HG03103 (cell line): ENCODE measurements around the gene DAND5.
"Not testable (repeated sequence)": the region's sequence is repeated elsewhere in the genome, so short reads cannot be mapped to it uniquely, and the experiment has no call there.

Source experiments
- ATAC-seq: cut with Tn5 transposase; IDR thresholded peaks from one replicate; pipeline ENCODE4 v1.9.1; 2021; ENCODE audit warnings: low read depth; ENCODE audit not compliant: unreplicated experiment

The DAND5 gene

GRCh38 chr19:12959481-12959880 lies 9.9 kb upstream of the DAND5 start:
- no peak for ATAC-seq

DNA sequence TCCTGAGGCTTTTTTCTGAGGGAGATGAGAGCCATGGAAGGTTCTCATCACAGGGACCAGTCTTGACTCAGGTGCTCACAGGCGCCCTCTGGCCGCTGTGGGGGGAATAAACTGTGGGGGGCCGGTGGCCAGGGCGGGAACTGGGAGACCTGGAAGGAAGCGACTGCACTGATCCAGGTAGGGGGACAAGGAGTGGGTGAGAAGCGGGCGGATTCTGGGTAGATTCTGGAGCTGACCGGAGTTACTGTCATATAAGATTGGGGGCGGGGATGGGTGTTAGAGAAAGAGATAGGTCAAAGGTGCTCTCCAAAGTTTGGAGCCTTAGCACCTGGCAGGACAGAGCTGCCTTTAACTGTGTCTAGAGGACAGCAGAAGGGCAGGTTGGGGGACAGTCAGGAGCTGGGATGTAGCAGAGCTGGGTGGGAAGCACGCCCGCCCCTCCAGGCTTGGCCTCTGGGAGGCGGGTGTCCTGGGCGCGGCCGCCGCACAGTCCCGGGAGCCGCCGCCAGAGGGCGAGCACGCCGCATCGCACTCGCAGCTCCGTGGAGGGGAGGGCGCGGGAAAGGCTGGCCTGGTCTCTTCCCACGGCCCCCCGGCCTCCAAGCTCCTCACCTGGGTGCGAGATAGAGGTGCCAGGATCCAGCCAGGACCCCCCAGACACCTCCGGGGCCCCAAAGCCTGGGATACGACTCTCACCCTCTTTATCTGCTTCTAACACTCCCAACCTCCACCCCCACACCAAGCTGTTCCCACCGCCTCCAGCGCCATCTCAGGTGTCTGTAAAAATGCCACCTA lies 4.2 kb upstream of the DAND5 start:
- no peak for ATAC-seq

GRCh38 chr19:12965812-12966135 lies 3.6 kb upstream of the DAND5 start:
- no peak for ATAC-seq

- no peak for ATAC-seq
Observed at GRCh38 chr19:12967907-12968306, 1.5 kb upstream of the DAND5 start.

DNA sequence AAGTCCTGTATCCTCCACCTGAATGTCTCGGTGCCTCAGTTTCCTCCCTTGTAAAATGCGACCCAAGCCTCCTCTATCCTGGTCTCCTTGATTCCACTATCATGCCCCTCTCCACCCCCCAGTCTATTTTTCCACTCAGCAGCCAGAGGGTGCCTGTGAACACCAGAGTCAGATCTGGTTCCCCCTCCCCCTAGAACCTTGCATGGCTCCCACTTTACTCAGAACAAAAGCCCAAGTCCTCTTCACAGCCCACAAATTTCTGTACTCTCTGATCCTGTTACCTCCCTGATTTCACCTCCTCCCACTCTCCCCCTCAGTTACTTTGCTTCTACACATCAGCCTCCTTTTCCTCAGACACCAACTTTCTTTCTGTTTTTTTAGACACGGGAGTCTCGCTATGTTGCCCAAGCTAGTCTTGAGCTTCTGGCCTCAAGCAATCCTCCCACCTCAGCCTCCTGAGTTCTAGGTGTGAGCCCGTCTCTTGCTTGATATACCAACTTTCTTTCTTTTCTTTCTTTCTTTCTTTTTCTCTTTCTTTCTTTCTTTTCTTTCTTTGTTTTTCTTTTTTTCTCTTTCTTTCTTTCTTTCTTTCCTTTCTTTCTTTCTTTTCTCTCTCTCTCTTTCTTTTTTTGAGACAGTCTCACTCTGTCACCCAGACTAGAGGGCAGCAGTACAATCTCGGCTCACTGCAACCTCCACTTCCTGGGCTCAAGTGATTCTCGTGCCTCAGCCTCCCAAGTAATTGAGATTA lies 869 bp downstream of the DAND5 start:
- ATAC-seq = no peak

GRCh38 chr19:12973236-12973635 lies 3.9 kb downstream of the DAND5 start:
- no peak for ATAC-seq

DNA sequence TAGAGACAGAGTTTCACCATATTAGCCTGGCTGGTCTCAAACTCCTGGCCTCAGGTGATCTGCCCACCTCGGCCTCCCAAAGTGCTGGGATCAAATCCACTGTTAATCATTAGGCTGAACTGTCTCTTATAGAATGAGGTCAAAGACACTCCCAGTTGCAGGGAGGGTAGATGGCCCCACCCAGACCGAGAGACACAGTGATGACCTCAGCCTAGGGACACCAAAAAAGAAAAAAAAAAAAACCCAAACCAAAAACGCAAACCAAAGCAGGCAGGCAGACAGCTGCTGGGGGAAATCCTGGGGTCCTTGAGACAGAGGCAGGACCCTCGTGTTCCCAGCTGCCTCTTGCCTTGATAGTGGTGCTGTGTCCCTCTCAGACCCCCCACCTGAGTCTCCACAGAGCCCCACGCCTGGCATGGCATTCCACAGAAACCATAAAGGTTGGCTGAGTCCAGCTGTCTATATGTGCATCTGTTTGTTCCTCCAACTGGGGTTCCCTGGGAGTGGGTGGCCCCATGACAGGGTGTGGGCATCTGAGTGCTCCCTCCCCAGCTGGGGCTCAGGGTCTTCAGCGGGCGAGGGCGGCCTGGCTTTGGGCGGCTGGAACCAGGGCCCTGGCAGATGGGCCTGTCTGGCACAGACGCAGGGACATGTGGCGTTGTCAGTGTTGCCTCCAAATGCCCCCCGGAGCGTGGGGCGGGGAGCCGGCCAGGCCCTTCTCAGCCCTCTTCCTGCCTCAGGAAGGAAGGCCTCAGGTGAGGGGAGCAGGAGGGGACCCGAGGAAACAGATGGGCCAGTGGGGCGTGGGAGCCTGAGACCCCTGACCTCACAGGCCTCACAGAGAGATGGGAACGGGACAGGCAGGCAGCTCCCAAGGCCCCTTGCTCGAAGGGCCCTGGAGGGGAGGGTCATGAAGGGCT lies 5.2 kb downstream of the DAND5 start:
- ATAC-seq = no peak

DNA sequence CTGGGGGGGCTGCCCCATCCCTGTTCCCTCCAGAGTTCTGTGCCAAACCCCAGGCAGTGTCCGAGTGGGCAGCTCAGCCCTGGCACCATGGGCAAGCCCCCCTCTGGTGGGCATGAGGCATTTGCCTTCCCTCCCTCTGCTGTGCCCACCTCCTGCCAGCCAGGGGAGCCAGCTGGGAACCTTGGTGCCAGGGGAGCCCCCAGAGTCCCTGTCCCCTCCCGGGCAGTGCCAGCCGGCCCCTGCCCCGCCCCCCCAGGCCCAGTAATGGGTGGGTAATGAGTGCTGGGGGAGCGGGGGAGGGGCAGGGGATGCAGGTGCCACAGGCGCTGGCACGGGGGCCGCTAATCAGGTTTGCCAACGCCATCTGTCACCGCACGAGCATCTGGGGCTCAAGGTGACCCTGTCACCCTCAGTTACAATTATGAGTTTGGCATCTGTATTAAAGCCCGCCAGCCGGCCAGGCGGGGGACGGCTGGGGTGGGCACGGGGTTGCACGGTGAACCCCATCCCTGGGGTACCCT lies 5.9 kb downstream of the DAND5 start:
- ATAC-seq = no peak

- ATAC-seq = not testable (repeated sequence)
Observed at GRCh38 chr19:12976109-12976508, 6.7 kb downstream of the DAND5 start.

DNA sequence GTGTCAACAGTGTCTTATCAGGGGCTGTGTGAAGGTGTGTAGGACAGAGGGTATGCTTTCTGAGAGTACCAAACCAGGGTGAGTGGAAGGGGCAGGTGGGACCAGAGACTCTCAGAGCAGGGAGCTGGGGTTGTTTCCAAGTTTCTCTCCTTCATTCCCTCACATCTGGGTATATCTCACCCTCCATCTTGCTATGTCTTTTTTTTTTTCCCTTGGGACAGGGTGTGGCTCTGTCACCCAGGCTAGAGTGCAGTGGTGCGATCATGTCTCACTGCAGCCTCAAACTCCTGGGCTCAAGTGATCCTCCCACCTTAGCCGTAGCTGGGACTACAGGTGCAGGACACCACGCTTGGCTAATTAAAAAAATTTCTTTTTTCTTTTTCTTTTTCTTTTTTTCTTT lies 10.6 kb downstream of the DAND5 start:
- no peak for ATAC-seq

DNA sequence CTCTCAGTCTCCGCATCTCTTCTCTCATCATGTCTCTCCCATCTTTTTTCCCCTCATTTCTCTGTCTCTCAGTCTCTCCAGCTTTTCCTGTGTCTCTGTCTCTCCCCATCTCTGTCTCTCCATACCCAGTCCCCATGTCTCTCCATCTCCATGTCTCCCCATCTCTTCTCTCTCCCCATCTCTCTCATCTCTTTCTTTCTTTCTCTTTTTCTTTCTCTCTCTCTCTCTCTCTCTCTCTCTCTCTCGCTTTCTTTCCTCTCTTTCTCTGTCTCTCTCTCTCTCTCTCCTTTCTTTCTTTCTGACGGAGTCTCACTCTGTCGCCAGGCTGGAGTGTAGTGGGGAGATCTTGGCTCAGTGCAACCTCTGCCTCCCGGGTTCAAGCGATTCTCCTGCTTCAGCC lies 13.3 kb downstream of the DAND5 start:
- ATAC-seq = no peak

DNA sequence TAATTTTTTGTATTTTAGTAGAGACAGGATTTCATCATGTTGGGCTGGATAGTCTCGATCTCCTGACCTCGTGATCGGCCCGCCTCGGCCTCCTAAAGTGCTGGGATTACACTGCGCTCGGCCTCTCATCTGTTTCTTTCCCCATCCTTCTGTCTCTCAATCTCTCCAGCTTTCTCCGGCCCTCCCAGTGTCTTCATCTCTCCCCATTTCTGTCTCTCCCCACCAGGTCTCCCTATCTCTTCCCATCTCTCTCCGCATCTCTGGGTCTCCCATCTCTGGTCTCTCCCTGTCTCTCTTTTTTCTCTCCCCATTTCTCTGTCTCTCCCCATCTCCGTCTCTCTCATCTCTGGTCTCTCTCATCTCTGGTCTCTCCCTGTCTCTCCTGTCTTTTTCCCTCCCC lies 13.7 kb downstream of the DAND5 start:
- no peak for ATAC-seq

GRCh38 chr19:12983542-12984142 lies 14.3 kb downstream of the DAND5 start:
- ATAC-seq = no peak

DNA sequence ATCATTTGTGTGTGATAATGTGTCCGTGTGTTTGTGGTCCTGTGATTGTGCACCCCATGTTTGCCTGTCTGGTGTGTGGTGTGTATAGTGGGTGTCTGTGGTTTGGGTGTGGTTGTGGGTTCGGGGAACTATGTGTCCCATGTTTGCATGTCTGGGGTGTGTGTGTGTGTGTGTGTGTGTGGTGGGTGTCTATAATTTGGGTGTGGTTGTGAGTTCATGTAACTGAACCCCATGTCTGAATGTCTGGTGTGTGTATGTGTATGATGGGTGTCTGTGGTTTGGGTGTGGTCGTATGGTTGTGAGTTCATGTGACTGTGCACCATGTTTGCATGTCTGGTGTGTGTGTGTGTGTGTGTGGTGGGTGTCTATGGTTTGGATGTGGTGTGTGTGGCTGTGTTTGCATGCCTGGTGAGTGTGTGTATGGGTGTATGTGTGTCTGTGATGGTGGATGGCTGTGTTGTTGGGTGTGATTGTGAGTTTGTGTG lies 14.8 kb downstream of the DAND5 start:
- no peak for ATAC-seq

DNA sequence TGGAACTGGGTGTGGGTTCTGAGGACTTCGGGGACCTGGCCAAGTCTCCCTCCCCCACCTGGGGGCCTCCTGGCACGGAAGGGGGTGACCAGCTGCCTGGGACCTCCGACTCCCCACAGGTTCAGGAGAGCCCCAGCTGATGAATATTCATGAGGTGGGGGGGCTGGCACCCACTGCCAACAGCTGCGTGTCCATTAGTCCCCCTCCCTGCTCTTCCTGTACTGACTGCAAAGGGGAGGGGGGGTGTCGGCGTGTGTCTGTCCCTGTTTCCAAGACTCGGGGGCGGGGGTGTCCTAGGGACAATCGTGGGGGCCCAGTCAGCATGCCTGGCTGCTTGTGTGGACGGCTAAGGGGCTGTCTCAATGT lies 15.3 kb downstream of the DAND5 start:
- no peak for ATAC-seq

- ATAC-seq = no peak
Observed at GRCh38 chr19:12985049-12985776, 15.8 kb downstream of the DAND5 start.

DNA sequence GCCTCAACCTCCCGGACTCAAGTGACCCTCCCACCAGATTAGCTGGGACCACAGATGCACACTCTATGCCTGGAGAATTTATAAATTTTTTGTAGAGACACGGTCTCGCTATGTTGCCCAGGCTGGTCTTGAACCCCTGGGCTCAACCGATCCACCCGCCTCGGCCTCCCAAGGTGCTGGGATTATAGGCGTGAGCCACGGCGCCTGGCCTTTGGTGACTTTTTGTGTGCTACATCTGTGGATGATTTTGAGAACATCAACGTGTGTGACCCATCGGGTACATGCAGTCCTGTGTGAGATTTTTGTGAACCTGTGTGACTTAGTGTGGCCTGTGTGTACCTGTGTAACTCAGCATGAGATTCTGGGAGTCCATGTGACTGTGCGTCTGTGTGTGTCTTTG lies 17.4 kb downstream of the DAND5 start:
- ATAC-seq = no peak

DNA sequence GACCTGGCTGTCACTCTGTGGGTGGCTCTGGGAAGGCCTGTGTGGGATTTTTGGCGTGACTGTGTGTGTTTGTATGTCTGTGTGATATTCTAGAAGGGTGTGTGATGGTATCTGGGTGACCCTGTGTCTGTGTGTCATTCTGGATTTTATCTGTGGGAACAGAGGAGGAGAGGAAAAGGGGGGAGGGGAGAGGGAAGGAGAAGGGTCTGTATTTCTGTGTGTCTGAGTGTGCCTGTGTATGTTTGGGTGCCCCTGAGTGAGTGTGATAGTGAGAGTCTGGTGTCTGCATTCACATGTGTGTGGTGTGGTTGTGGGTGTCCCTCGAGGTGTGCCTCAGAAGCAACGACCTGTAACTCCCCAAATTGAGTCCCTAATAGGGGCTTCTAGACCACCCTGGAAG lies 17.8 kb downstream of the DAND5 start:
- no peak for ATAC-seq

GRCh38 chr19:12987781-12988180 lies 18.4 kb downstream of the DAND5 start:
- no peak for ATAC-seq

GRCh38 chr19:12990431-12990830 lies 21.1 kb downstream of the DAND5 start:
- ATAC-seq = no peak
